Measurements from ENCODE around the gene TUBE1.

DNA sequence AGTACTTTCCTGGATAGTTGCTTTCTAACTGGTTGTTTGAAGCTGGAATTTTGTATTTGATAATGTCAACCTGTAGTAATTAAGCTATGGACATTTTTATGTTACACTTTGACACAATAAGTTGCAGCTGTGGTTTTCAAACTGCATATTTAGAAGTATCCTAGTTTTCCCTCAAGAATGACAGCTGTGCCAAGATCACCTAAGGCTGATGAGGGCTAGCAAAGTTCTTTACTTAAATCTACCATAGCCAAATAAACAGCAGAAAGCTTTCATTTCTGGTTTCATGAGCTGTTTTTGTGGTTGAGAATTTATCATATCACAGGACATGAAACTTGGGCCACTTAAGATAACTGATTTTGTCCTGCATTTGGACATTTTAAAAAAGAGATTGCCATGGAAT, 30.8 kb upstream of the TUBE1 start:
- no peak for TF ChIP-seq ZNF274 (IDR thresholded peaks at IDR 0.05; ENCODE audit: low read depth, low read length)
- no peak for TF ChIP-seq SUZ12 (IDR thresholded peaks at IDR 0.05; ENCODE audit: extremely low read depth, insufficient read depth, insufficient read length)
